HG03521 (cell line): Measurements from ENCODE around the gene PSD2.

Experiments
- ATAC-seq: cut with Tn5 transposase; IDR thresholded peaks from one replicate; pipeline ENCODE4 v1.9.1; 2021; ENCODE audit warnings: mild to moderate bottlenecking, moderate library complexity; ENCODE audit not compliant: unreplicated experiment

PSD2 gene

GRCh38 chr5:139795074-139796001 is at the start of gene PSD2:
Gene PSD2 (plus strand): TSS chr5:139795808. CDS start chr5:139809441, 13,633 bp downstream.
- no peak for ATAC-seq

- peak; percentile 32 for ATAC-seq
Measured at GRCh38 chr5:139746691-139747582, 48.7 kb upstream of the PSD2 start.

GRCh38 chr5:139747583-139748504 is 47.8 kb upstream of the PSD2 start:
- ATAC-seq, result peak; percentile 5

- ATAC-seq, result no peak
Measured at GRCh38 chr5:139748505-139748826, 47.1 kb upstream of the PSD2 start.

- ATAC-seq, result no peak
Measured at GRCh38 chr5:139749242-139749641, 46.4 kb upstream of the PSD2 start.

- ATAC-seq, result no peak
Measured at GRCh38 chr5:139751236-139751635, 44.4 kb upstream of the PSD2 start.

- ATAC-seq, result no peak
Measured at GRCh38 chr5:139752506-139753473, 42.8 kb upstream of the PSD2 start.

GRCh38 chr5:139755892-139756671 is 39.5 kb upstream of the PSD2 start:
- no peak for ATAC-seq

GRCh38 chr5:139756971-139757370 is 38.6 kb upstream of the PSD2 start:
- no peak for ATAC-seq

GRCh38 chr5:139757727-139758509 is 37.7 kb upstream of the PSD2 start:
- ATAC-seq, result no peak

- ATAC-seq, result no peak
Measured at GRCh38 chr5:139758510-139759075, 37.0 kb upstream of the PSD2 start.

GRCh38 chr5:139759219-139759721 is 36.3 kb upstream of the PSD2 start:
- ATAC-seq, result no peak

GRCh38 chr5:139760066-139761056 is 35.2 kb upstream of the PSD2 start:
- no peak for ATAC-seq

GRCh38 chr5:139761057-139761450 is 34.6 kb upstream of the PSD2 start:
- ATAC-seq, result no peak

- no peak for ATAC-seq
Measured at GRCh38 chr5:139761501-139761900, 34.1 kb upstream of the PSD2 start.

GRCh38 chr5:139762615-139763170 is 32.9 kb upstream of the PSD2 start:
- no peak for ATAC-seq
